Muscle of back (tissue), 11 donors: ENCODE results near the gene NR2F2. TPM values are rescaled to one million over a fixed set of nuclear protein-coding genes. Genes with fewer than 3 reads are reported as not detected.

Experiments
- DNase-seq, 3 donors: peaks; one replicate each; pipeline versions ENCODE4 v3.0.0 to v3.0.0-alpha.2; 2013
- polyA plus RNA-seq, 10 donors: library from polyadenylated mRNA; unstranded; fragments of 120-200 nt; gene quantifications; one replicate each; pipeline ENCODE4 v1.2.1, GENCODE V29; 2013; ENCODE audit not compliant: insufficient read length in 10 of 10

The NR2F2 gene
- polyA plus RNA-seq, 10 donors, result 38.6 to 57.1 (median 51.9) TPM

- no peak for DNase-seq
Measured at GRCh38 chr15:96314963-96315362, 15.5 kb upstream of the NR2F2 start.

- peak in 1 of 3 donors; percentile 9 for DNase-seq
Measured at GRCh38 chr15:96316953-96317629, 13.4 kb upstream of the NR2F2 start.

GRCh38 chr15:96320107-96320506 lies 10.4 kb upstream of the NR2F2 start:
- peak in 1 of 3 donors; percentile 15 for DNase-seq

- peak in 1 of 3 donors; percentile 72 for DNase-seq
Measured at GRCh38 chr15:96320703-96321638, 9.5 kb upstream of the NR2F2 start.

- peak in 1 of 3 donors; percentile 87 for DNase-seq
Measured at GRCh38 chr15:96321639-96322535, 8.6 kb upstream of the NR2F2 start.

- DNase-seq, result peak in 1 of 3 donors; percentile 88
Measured at GRCh38 chr15:96322536-96323318, 7.8 kb upstream of the NR2F2 start.

GRCh38 chr15:96323319-96324145 lies 7.0 kb upstream of the NR2F2 start:
- peak in 1 of 3 donors; percentile 19 for DNase-seq

GRCh38 chr15:96324192-96324895 lies 6.2 kb upstream of the NR2F2 start:
- peak in 1 of 3 donors; percentile 51 for DNase-seq

- DNase-seq, result no peak
Measured at GRCh38 chr15:96324940-96325540, 5.5 kb upstream of the NR2F2 start.

- DNase-seq, result peak in 1 of 3 donors; percentile 83
Measured at GRCh38 chr15:96325541-96326327, 4.8 kb upstream of the NR2F2 start.

GRCh38 chr15:96326328-96327154 lies 4.0 kb upstream of the NR2F2 start:
- DNase-seq, result peak in 1 of 3 donors; percentile 89

GRCh38 chr15:96327155-96327741 lies 3.3 kb upstream of the NR2F2 start:
- DNase-seq, result peak; percentile 85 to 94 (median 86)

GRCh38 chr15:96328181-96328876 lies 2.2 kb upstream of the NR2F2 start:
- DNase-seq, result peak in 1 of 3 donors; percentile 37

GRCh38 chr15:96328877-96329195 lies 1.7 kb upstream of the NR2F2 start:
- DNase-seq, result no peak

GRCh38 chr15:96329403-96329981 lies 1.0 kb upstream of the NR2F2 start:
- peak in 1 of 3 donors; percentile 56 for DNase-seq

GRCh38 chr15:96330064-96330449 lies 443 bp upstream of the NR2F2 start:
- DNase-seq, result peak in 1 of 3 donors; percentile 89
